Left renal pelvis (tissue), 4 donors: ENCODE data around the gene SOX8. TPM values are rescaled to one million over a fixed set of nuclear protein-coding genes. Genes with fewer than 3 reads are reported as not detected.

ENCODE experiments used
- DNase-seq, 4 donors: peaks; one replicate each; pipeline ENCODE4 v3.0.0-alpha.2; 2013; ENCODE audit warnings: low read depth in 4 of 4, low spot score in 3 of 4
- polyA plus RNA-seq, 4 donors: library from polyadenylated mRNA; unstranded; fragments of 120-200 nt; gene quantifications; one replicate each; pipeline ENCODE4 v1.2.1, GENCODE V29; 2013; ENCODE audit not compliant: insufficient read length in 4 of 4

The SOX8 gene
- polyA plus RNA-seq, 4 donors, result 3.4 to 4.8 (median 3.6) TPM

GRCh38 chr16:1003391-1004347 is 22.1 kb downstream of the SOX8 start:
- DNase-seq, result no peak

GRCh38 chr16:1005286-1005685 is 23.7 kb downstream of the SOX8 start:
- DNase-seq, result no peak

GRCh38 chr16:1006781-1007180 is 25.2 kb downstream of the SOX8 start:
- no peak for DNase-seq

GRCh38 chr16:1007284-1007850 is 25.8 kb downstream of the SOX8 start:
- DNase-seq, result no peak

- DNase-seq, result no peak
These were observed 26.5 kb downstream of the SOX8 start for GRCh38 chr16:1008085-1008484.

GRCh38 chr16:1009358-1010150 is 28.0 kb downstream of the SOX8 start:
- DNase-seq, result no peak

GRCh38 chr16:1010251-1010650 is 28.7 kb downstream of the SOX8 start:
- no peak for DNase-seq

- DNase-seq, result no peak
These were observed 29.2 kb downstream of the SOX8 start for GRCh38 chr16:1010815-1011214.

GRCh38 chr16:1011316-1012082 is 29.9 kb downstream of the SOX8 start:
- DNase-seq, result no peak

GRCh38 chr16:1012135-1012534 is 30.6 kb downstream of the SOX8 start:
- DNase-seq, result no peak

GRCh38 chr16:1012722-1013592 is 31.4 kb downstream of the SOX8 start:
- no peak for DNase-seq

- no peak for DNase-seq
These were observed 32.0 kb downstream of the SOX8 start for GRCh38 chr16:1013593-1013900.

GRCh38 chr16:1014221-1014620 is 32.7 kb downstream of the SOX8 start:
- DNase-seq, result no peak

- DNase-seq, result no peak
These were observed 33.4 kb downstream of the SOX8 start for GRCh38 chr16:1014771-1015495.

- DNase-seq, result no peak
These were observed 37.1 kb downstream of the SOX8 start for GRCh38 chr16:1018447-1019198.

- DNase-seq, result no peak
These were observed 37.9 kb downstream of the SOX8 start for GRCh38 chr16:1019231-1020090.

- DNase-seq, result no peak
These were observed 38.5 kb downstream of the SOX8 start for GRCh38 chr16:1020091-1020399.

GRCh38 chr16:1020591-1020990 is 39.0 kb downstream of the SOX8 start:
- DNase-seq, result no peak
